Suppressor macrophage treated with lipopolysaccharide for 1 hour (primary cell): Measurements from ENCODE around the gene MC2R.

Experiments
- DNase-seq, 3 donors: peaks; one replicate each; pipeline ENCODE4 v3.0.0-alpha.2; 2020 to 2022

The MC2R gene

GRCh38 chr18:13915391-13915790 is at the start of gene MC2R:
MC2R (minus strand) TSS chr18:13915536; CDS start chr18:13885518, 30,018 bp downstream.
- no peak for DNase-seq

DNA sequence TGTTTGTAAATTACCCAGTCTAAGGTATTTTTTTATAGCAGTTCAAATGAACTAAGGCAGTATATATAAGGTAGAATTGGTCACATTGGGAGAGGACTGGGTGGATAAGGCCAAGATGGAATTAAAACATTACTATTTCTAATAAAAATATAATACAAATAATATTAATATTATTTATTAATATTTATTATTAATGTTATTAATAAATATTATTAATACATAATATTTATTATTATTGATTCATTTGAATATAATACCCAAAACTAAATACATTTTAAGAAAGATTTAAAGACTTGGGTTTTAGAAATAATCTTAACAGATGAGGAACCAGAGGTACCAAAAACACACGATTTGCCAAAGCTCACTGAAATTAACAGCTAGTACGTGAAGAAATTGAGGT is 30.5 kb upstream of the MC2R start:
- no peak for DNase-seq

GRCh38 chr18:13943338-13943737 is 28.0 kb upstream of the MC2R start:
- no peak for DNase-seq

DNA sequence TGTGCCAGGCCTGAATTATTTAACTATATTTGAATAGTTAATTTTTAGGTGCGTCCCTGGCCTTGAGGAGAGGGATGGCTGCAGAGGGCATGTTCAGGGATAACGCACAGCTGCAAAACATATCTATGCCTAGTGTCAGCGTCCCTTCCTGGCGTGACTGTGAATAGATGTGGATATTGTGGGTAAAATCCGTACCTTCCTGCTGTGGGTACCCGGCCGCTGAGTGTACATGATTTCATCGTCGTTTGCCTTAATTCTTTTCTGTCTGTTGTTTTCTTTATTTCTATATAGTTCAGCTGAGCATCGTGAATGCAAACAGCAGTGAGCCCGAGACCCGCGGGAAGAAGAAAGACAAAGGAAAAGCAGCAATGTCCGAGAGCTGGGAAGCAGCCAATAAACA is 25.0 kb upstream of the MC2R start:
- DNase-seq: no peak

GRCh38 chr18:13934676-13935075 is 19.3 kb upstream of the MC2R start:
- no peak for DNase-seq

DNA sequence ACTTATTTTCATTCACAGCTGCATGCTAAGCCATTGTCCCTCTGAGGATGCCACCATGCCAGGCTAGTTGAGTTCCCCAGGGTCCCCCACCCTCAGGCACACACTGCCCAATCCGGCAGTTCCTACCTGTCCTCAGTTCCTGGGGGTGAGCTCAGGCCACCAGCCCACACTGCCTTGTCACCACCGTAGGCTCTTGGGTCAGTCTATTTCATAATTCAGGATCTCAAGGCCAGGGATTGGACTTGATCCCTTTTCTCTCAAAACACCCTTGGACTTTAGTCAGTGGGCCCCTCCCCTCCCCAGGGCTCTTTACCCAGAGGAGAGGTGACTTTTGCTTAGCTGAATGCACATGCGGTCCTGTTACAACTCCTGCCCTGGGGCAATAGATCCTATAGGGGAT is 18.7 kb upstream of the MC2R start:
- DNase-seq: no peak

DNA sequence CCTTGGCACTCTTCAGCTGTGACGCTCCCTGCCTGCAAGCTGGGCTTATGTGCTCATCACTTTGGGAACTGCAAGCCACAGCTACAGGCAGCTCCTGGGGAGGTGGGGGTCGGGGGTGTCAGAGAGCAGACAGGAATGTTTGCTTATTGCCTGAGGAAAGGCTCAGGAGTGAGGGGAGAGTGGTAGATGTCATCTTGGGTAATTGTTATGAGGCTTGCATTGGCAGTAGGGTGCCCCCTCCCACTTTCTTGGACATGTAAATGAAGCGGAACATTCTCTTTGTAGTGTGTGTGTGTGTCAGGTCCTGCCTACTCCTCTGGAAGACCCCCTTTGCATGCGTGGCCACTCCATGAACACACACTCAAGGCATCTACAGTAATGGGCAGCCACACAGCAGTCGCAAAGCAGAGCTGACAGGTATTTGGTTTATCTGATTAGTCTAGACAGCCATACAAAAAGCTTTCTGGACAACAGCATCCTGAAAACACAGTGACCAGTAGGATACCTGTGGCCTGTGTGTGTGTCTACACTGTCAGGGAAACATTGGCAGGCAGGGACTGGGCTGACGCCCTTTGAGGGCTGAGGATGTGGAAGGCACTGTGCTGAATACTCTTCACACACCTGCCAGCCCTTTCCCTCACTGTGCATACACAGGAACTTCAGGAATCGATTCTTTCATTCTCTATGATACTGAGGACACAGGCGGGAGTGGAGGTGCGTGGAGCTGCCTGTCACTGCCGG is 17.1 kb upstream of the MC2R start:
- DNase-seq: no peak

GRCh38 chr18:13930964-13931363 is 15.6 kb upstream of the MC2R start:
- DNase-seq: no peak

GRCh38 chr18:13923221-13923620 is 7.9 kb upstream of the MC2R start:
- no peak for DNase-seq

DNA sequence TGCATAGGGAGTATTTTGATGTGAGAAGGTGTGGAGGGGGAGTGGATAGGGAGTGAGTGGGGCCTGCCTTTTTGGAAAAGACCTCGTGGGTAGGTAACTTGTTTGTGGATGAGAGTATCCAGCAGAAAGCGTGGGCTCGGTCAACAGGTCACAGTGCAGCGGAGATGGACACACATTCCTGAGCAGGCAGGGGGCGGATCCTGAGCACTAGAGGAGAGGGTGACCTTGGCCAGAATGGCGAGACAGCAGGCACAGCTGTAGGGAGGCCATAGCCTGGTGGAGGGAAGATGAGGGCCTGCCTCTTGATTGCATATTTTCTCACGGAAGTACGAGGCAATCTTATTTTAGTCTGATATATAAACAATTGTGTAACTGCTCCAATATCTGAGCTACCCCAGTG is 3.6 kb upstream of the MC2R start:
- no peak for DNase-seq

- no peak for DNase-seq
Measured at GRCh38 chr18:13917401-13917800, 2.1 kb upstream of the MC2R start.

- no peak for DNase-seq
Measured at GRCh38 chr18:13916559-13916958, 1.2 kb upstream of the MC2R start.

- DNase-seq: no peak
Measured at GRCh38 chr18:13915995-13916431, 677 bp upstream of the MC2R start.

- DNase-seq: no peak
Measured at GRCh38 chr18:13914756-13915155, 580 bp downstream of the MC2R start.

DNA sequence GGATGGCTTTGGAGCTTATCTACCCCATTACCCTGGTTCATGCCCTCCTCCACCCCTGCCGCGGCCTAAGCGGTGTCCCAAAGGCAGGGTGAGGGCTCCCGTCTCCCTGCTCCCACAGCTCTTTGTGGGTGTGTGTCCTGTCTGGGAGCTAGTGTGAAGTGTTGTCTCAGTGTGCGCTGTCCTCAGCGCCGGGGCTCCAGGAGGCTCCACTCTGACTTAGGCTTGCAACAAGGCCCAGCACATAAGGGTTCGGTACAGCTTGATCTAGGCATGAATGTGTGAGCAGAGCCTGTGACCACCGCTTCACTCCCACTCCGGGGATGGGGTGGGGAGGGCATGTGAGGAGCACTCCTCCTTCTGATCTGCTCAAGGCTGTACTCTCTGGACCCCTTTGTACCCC is 1.2 kb downstream of the MC2R start:
- DNase-seq: no peak

DNA sequence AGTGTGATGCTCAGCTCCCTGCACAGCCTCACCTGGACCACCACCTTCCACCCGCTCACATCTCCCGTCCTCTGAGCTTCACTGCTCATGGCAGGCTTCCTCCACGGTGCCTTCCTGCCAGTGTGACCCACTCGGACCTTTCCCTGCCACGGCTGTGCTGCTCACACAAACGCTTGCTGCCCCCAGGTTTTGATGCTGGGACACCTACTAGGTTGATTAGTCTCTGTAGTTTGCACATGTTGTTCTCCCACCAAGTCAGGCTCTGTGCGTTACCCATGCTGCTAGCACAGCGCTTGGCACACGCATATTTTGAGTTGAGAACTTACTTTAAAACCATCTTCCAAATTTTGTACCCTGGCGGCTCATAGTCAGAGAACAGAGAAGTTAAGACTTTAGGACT is 2.1 kb downstream of the MC2R start:
- no peak for DNase-seq

- no peak for DNase-seq
Measured at GRCh38 chr18:13912601-13913000, 2.7 kb downstream of the MC2R start.

DNA sequence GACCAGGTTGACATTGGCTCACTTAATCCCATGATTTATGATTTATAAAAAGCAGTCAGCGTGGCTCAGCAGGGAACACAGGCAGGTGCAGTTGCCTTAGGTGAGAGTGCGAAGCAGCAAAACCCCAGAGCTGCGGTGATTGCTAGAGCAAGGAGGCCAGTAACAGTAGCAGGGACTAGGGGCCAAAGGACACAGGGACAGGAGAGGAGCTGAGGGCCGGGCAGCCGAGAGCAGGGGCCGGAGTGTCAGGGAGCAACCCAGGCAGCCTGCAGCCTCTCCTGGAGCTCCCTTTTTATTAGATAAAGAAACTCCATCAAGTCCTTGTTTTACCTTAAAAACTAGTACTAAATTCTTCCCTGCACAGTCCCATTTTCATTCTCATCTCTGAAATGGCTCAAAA is 4.3 kb downstream of the MC2R start:
- no peak for DNase-seq

DNA sequence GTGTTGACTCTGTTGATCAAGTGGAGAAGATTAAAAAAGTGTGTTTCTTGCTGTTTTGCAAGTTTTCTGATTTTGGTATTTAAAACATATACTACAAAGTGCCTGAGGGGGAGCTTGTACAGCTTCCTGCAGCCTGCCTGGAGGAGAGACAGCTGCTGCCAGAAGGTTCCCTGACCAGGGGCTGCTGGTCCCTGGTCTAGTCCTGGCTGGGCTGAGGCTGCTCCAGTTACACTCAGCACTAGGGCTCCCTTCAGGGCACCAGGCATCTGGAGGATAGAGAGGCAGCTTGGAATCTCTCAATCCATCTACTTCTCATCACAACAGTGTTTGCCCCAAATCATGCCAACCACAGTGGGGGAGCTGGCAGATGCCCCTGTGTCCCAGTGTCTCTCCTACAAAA is 4.8 kb downstream of the MC2R start:
- DNase-seq: no peak

GRCh38 chr18:13909141-13909940 is 6.0 kb downstream of the MC2R start:
- DNase-seq: no peak

DNA sequence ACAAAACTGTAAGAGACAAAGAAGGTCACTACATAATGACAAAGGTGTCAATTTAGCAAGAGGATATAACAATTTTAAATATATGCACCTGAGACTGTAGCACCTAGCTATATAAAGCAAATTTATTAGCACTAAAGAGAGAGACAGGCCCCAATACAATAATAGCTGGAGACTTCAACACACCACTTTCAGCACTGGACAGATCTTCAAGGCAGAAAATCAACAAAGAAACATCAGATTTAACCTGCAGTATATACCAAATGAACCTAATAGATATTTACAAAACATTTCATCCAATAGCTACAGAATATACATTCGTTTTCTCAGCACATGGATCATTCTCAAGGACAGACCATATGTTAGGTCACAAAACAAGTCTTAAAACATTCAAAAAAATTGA is 14.7 kb downstream of the MC2R start:
- DNase-seq: no peak

DNA sequence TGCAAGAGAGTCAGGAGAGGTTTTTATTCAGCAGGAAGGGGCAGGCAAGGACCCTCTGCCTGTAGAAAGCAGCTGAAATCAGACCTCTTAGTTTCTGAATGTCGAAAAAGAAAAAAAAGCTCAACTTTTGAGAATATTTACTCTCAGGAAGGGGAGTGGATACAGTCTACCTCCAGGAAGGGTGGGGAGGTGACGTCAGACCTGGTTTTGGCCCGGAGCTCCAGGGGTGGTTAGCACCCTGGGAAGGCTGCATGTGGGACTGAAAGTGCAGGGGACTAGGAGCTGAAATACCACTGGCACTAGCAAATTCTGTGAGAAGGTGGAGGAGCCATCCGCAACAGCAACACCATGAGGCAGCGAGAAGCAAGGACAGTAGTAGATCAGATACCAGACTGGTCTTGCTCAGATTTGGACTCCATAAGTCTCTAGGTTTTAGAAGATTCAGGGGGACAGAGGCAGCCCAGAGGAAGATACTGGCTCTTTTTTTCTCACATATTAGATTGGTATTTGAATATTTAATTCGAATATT is 19.8 kb downstream of the MC2R start:
- DNase-seq: no peak

DNA sequence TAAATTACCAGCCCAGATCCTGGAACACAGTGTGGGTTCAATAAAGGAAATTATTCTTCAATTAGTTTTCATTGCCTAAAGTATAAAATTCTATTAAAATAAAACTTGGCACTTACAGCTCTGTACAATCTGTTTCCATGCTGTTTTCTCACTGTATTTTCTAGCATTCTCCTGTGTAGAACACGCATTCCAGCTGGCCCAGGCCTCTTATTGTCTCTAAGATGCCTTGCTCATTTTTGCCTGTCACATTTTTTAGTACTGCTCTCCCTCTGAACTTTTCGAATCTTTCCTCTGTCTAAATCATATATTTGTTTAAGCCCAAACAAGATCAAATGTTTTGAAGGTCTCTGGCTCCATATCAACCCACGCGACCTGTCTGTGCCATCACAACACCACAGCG is 20.8 kb downstream of the MC2R start:
- no peak for DNase-seq

DNA sequence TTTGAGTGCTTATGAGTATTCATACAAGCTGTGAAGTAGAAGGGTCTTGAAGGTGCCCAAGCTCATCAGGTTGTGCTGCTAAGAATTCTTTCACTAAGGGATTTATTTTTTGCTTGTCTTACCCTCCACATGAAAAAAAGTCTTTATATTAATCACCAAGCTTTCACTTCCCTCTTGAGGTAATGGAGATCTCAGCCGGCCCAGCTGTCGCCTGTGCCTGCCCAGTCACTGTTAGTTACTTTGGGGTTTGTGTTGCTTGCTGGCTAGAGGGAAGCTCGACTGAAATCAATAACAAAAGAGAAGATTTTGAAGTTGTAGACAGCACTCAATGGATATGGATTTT is 21.9 kb downstream of the MC2R start:
- peak in 2 of 3 donors; percentile 8 to 26 for DNase-seq
